Renal pelvis (tissue), 4 donors: ENCODE measurements around the gene EXOC6. TPM values are rescaled to one million over a fixed set of nuclear protein-coding genes. Genes with fewer than 3 reads are reported as not detected.

ENCODE experiments used
- DNase-seq: peaks from one replicate; pipeline ENCODE4 v3.0.0-alpha.2; 2013
- polyA plus RNA-seq, 3 donors: library from polyadenylated mRNA; unstranded; fragments of 120-200 nt; gene quantifications; one replicate each; pipeline ENCODE4 v1.2.1, GENCODE V29; 2013; ENCODE audit not compliant: insufficient read length in 3 of 3

Gene EXOC6
- polyA plus RNA-seq, 3 donors: 16.0 to 17.8 (median 17.5) TPM

GRCh38 chr10:93064874-93065660, 216.7 kb downstream of the EXOC6 start:
- DNase-seq: no peak

GRCh38 chr10:93065675-93066543, 217.6 kb downstream of the EXOC6 start:
- DNase-seq: no peak

- DNase-seq: no peak
Measured at GRCh38 chr10:93066544-93066913, 218.2 kb downstream of the EXOC6 start.

- no peak for DNase-seq
Measured at GRCh38 chr10:93067443-93068365, 219.4 kb downstream of the EXOC6 start.

GRCh38 chr10:93068411-93069244, 220.3 kb downstream of the EXOC6 start:
- DNase-seq: no peak

GRCh38 chr10:93069245-93069561, 220.9 kb downstream of the EXOC6 start:
- no peak for DNase-seq

- DNase-seq: no peak
Measured at GRCh38 chr10:93070378-93071176, 222.3 kb downstream of the EXOC6 start.

- DNase-seq: no peak
Measured at GRCh38 chr10:93071177-93071472, 222.8 kb downstream of the EXOC6 start.

GRCh38 chr10:93071674-93072224, 223.4 kb downstream of the EXOC6 start:
- no peak for DNase-seq

GRCh38 chr10:93072225-93072712, 223.9 kb downstream of the EXOC6 start:
- DNase-seq: no peak

- DNase-seq: no peak
Measured at GRCh38 chr10:93072713-93073538, 224.6 kb downstream of the EXOC6 start.

GRCh38 chr10:93073539-93074146, 225.3 kb downstream of the EXOC6 start, which contains the start of gene CYP26A1:
CYP26A1 (plus strand) TSS chr10:93073893; CDS start chr10:93073935, 42 bp downstream.
- no peak for DNase-seq

- no peak for DNase-seq
Measured at GRCh38 chr10:93074147-93074596, 225.9 kb downstream of the EXOC6 start.

- no peak for DNase-seq
Measured at GRCh38 chr10:93074597-93075368, 226.5 kb downstream of the EXOC6 start.

GRCh38 chr10:93075369-93076221, 227.3 kb downstream of the EXOC6 start:
- no peak for DNase-seq

GRCh38 chr10:93076871-93077270, 228.6 kb downstream of the EXOC6 start:
- DNase-seq: no peak
